NCI-H187 (cell line): ENCODE data around the gene GPBP1L1.
"Not testable (repeated sequence)": the region's sequence is repeated elsewhere in the genome, so short reads cannot be mapped to it uniquely, and the experiment has no call there.

ENCODE experiments used
- DNase-seq, 2 experiments: peaks; one replicate each; lab custom pipeline; 2025; lab: John Stamatoyannopoulos, UW

The GPBP1L1 gene

GRCh38 chr1:45635211-45635610 is 51.1 kb downstream of the GPBP1L1 start:
- no peak for DNase-seq

DNA sequence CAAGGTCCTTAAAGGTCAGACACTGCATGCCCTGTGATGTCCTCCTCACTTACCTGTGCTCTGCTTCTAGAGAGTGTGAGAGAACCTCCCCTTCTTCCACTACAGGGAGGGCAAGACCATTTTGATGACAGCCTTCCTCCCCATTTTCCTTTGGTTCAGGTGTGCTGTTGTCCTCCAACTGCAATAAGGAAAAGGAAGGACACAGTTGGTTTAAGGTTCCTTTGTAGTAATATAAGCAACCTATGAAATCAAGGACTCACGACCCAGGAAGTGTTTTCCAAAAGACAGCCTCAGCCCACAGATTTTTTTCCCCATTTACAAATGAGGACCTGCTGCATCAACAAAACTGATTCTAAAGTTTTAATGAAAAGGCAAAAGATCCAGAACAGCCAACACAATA is 55.9 kb downstream of the GPBP1L1 start:
- DNase-seq, result no peak

GRCh38 chr1:45629035-45629434 is 57.3 kb downstream of the GPBP1L1 start:
- DNase-seq, result no peak

DNA sequence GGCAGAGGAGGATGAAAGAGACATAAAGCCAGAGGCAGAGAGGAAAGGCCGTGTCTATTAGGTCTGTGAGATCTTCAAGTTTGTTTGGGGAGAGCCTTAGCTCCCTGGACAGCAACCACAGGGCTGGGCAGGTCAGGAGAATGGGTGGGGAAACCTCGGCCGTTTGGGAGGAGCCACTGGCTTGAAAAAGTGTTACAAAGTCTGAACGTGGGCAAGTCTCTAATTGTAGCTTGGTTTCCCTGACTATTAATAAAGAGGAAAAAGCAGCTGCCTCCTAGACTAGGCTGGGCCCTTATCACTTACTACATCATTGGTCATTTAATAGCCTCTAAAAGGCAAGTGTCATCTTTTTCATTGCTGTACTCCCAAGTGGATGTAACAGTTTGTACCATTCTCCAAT is 62.4 kb downstream of the GPBP1L1 start, which contains the start of gene CCDC17:
Gene CCDC17 (minus strand): TSS at position 83 of the 400 bp plus-strand sequence. CDS start 145 bp downstream, outside the sequence.
- no peak for DNase-seq

- no peak for DNase-seq
These were observed 63.6 kb downstream of the GPBP1L1 start for GRCh38 chr1:45622524-45623394.

DNA sequence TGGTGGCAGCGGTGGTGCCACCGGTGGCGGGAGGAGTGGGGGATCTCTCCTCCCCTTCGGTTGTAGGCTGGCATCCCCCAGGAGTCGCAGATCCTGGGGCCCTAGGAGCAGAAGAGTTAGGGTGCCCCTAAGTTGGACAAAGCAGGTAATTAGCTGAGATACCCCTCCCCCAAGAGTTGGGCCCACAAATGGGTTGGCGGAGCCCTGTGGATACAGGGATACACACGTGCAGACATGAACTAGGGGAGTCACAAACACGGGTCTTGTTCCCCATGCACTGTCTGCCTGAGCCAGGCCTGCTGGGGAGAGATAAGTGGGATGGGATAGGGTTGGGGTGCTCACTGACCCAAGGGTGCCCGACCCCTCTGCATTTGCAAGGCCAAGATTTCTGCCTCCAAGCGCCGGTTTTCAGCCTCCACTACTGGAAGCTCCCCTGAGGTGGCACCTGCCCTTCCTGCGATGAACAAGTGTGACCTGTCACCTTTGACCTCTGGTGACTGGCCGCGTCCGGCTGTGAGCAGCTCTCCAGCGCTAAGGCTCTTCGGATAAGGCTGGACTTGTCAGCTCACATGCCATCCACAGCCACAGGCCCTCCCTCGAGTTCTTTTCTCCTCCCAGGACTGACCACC is 64.3 kb downstream of the GPBP1L1 start:
- DNase-seq, result no peak

GRCh38 chr1:45621501-45621836 is 64.9 kb downstream of the GPBP1L1 start:
- DNase-seq, result no peak

DNA sequence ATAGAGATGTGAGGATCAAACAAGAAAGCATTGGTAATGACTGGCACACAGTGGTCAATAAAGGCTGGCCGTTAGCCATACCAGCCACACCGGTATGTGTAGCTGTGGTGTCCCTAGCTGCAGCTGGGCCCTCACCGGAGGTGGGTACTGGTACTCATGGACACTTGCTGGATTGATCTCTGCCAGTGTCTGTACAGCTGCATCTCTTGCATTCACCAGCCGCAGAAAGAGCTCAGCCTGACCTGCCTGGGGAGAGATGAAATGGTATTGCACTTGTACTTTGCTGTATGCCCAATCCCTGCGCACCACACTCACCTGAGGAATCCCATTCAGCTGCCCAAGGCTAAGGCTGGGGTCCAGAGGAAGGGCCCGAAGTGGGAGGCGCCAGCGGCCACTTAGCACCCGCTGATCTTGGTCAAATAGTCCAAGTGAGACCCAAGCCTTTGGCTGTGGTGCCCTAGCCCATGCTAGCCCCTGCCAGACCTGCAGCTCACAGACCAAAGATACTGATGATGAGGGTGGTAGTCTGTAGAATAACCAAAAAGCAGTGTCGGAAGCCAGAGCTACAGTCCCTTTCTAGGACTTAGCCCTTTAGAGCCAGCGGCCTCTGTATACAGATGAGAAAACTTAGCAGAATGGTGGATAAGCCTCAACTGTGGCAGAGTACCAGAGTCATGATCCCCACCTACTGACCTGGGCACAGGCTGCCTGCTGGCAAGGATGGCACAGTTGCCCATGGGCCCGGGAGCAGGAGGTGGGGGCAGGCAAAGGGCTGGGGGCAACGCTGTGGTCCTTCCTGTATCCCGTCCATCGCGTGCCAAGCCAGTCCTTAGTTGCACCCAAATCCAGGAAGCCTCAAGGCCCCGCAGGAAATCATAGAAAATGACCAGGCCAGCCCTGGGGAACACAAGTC is 65.5 kb downstream of the GPBP1L1 start:
- no peak for DNase-seq

GRCh38 chr1:45619149-45619921 is 67.0 kb downstream of the GPBP1L1 start:
- DNase-seq, result no peak

DNA sequence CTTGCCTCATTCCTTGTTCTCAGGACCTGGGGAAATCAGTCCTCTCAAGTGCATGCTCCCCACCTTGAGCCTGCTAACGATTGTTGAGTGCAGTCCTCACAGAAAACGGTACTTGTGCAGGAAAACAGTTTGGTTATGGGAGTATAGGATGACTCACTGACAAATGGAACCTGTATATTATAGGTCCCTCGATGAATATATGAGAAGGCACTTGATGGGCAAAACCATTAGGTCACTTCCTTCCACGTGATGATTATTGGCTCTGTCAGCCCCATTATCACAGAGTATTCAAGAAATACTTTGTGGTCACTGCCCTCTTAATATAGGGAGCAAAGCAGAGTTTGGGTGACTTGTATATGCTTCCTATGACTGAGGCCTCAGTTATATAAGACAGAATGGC is 68.7 kb downstream of the GPBP1L1 start:
- DNase-seq, result no peak

GRCh38 chr1:45615885-45616284 is 70.4 kb downstream of the GPBP1L1 start:
- DNase-seq, result no peak

DNA sequence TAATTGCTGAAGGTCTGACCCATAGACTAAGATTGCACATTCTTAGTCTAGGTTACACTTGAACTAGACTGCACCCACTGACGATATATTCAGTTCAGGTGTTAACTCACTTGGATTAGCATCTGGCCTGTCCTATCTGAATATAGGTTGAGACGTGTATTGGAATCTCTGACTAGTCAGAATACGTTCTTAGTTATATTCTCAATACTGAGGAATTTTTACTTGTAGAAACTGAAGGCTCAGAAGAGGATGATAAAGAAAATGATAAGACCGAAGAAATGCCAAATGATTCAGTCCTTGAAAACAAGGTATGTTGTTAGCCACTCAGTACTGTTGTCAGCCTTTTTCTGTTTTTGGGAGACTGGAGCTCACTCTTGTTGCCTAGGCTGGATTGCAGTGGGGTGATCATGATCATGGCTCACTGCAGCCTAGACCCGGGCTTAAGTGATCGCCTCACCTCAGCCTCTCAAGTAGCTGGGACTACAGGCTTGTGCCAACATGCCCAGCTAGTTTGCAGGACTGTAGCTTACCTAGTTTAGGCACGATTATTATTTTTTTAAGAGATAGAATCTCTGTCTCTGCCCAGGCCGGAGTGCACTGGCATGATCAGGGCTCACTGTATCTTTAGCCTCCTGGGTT is 73.3 kb downstream of the GPBP1L1 start:
- no peak for DNase-seq

DNA sequence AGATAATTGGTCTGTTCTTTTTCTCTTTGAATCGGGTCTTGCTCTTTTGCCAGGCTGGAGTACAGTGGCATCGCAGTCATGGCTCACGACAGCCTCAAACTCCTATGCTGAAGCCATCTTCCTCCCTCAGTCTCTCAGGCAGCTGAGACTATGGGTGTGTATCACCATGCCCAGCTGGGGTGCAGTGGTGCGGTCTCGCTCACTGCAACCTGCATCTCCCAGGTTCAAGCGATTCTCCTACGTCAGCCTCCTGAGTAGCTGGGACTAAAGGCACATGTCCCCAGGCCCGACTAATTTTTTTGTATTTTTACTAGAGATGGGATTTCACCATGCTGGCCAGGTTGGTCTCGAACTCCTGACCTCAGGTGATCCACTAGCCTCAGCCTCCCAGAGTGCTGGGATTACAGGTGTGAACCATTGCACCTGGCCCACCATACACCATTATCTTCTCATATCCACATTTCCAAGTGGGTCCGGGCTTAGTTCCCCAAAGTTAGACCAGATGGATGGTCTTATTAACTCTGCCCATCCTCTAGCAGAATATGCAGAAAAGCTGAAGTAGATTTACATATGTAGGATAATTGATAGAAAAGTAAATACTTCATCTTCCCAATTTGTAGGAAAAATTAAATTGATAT is 75.6 kb downstream of the GPBP1L1 start:
- DNase-seq, result no peak

DNA sequence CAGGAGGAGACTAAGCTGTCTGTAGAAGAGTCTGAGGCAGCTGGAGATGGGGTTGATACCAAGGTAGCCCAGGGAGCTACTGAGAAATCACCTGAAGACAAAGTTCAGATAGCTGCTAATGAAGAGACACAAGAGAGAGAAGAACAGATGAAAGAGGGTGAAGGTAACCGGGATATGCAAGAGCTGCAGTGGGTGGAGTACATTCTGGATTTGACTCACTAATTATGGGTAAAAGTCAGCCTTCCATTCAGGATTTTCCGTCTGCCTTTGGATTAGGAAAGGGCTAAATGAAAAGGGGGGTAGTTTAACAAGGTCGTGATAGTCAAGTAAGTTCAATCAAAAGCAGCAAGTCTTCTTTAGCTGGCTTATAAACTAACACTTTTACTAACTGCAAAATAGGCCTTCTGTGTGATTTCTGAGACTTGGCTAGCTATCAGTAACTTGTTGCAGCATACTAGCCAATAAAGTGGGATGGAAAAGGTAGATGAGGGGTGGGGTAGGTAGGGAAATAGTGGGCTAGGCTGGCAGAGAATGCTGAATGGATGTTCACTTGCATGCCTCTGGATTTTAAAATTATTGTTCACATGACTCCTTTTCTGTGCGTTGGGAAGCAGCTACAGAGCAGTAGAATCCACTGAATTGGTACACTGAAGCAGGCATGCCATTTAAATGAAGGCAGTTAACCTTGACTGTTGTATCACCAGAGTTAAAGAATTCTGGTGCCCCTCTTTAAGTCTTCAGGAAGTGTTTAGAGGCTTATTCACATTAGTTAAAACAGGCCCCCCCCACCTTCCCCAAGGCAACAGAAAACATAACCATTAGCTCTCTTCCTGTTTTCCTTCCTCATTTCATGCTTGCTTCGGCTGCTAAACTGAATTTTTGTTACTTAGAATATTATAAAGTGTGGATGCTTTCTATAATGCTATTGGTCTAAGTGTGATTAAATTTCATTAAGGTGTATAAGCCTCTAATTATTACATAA is 77.9 kb downstream of the GPBP1L1 start:
- no peak for DNase-seq

DNA sequence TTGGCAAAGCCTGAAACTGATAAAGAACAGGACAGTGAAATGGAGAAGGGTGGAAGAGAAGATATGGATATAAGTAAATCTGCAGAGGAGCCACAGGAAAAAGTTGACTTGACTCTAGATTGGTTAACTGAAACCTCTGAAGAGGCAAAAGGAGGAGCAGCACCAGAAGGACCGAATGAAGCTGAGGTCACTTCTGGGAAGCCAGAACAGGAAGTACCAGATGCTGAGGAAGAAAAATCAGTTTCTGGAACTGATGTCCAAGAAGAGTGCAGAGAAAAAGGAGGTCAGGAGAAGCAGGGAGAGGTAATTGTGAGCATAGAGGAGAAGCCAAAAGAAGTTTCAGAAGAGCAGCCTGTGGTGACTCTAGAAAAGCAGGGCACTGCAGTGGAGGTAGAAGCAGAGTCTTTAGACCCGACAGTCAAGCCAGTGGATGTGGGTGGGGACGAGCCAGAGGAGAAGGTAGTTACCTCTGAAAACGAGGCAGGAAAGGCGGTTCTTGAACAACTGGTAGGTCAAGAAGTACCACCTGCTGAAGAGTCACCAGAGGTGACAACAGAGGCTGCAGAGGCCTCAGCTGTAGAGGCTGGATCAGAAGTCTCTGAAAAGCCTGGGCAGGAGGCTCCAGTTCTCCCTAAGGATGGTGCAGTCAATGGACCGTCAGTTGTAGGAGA is 78.8 kb downstream of the GPBP1L1 start:
- no peak for DNase-seq

- no peak for DNase-seq
These were observed 82.1 kb downstream of the GPBP1L1 start for GRCh38 chr1:45604239-45604638.

GRCh38 chr1:45596765-45597164 is 89.6 kb downstream of the GPBP1L1 start:
- not testable (repeated sequence) for DNase-seq

GRCh38 chr1:45594412-45594811 is 91.9 kb downstream of the GPBP1L1 start:
- no peak for DNase-seq

- no peak for DNase-seq
These were observed 96.5 kb downstream of the GPBP1L1 start for GRCh38 chr1:45589861-45590260.
